Activated CD4-positive, alpha-beta T cell treated with anti-CD3 and anti-CD28 coated beads for 36 hours (primary cell): ENCODE results near the gene TP73. TPM values are rescaled to one million over a fixed set of nuclear protein-coding genes. Genes with fewer than 3 reads are reported as not detected.
A peak's percentile ranks its signal among the peaks of the same experiment; 100 is the strongest.
"Not testable (repeated sequence)": the region's sequence is repeated elsewhere in the genome, so short reads cannot be mapped to it uniquely, and the experiment has no call there.

Source experiments
- ATAC-seq: fragments of 200-7000 bp; cut with Tn5 transposase; one replicate; pipeline ENCODE4 v1.10.0; 2021; ENCODE audit warnings: mild to moderate bottlenecking, moderate library complexity
- CTCF ChIA-PET: fragments of 350-600 bp; sonication (Branson Sonifier 250); formaldehyde crosslinking; loops from one replicate; lab custom pipeline; 2021; ENCODE audit warnings: antibody characterized with exemption; lab: Charles Lee
- POLR2A ChIA-PET: fragments of 350-600 bp; sonication (Branson Sonifier 250); formaldehyde crosslinking; loops from one replicate; lab custom pipeline; 2021; ENCODE audit warnings: antibody characterized with exemption, inconsistent platforms; lab: Charles Lee
- DNase-seq: peaks from one replicate; pipeline ENCODE4 v3.0.0-alpha.2; 2020
- H3K27ac Mint-ChIP-seq: one replicate; pipeline ENCODE4 v1.8.0; 2021; ENCODE audit warnings: mixed read lengths
- H3K27me3 Mint-ChIP-seq: one replicate; pipeline ENCODE4 v1.8.0; 2021; ENCODE audit warnings: mixed read lengths
- H3K36me3 Mint-ChIP-seq: one replicate; pipeline ENCODE4 v1.8.0; 2021; ENCODE audit warnings: low read depth, mixed read lengths
- H3K4me1 Mint-ChIP-seq: one replicate; pipeline ENCODE4 v1.8.0; 2021; ENCODE audit warnings: mixed read lengths
- H3K4me3 Mint-ChIP-seq: one replicate; pipeline ENCODE4 v1.8.0; 2021; ENCODE audit warnings: mild to moderate bottlenecking, moderate library complexity, mixed read lengths
- H3K9me3 Mint-ChIP-seq: one replicate; pipeline ENCODE4 v1.8.0; 2021; ENCODE audit warnings: low read depth, mixed read lengths
- intact Hi-C, 2 experiments: fragments of 100-400 bp; cut with DNase I in 1 of 2; cut with micrococcal nuclease in 1 of 2; formaldehyde crosslinking; loops; one replicate each; pipeline versions ENCODE4 v1.14.2 to v1.15.1; 2022 to 2024; cut with DNase I, micrococcal nuclease
- total RNA-seq, 2 experiments: library from RNA; stranded (reverse); gene quantifications; one replicate each; pipeline ENCODE4 v1.2.3, GENCODE V29; 2021

TP73 gene
- total RNA-seq, 2 experiments from 2014 or later, result 0.32 to 0.40 TPM

GRCh38 chr1:3620708-3621107, 31.6 kb upstream of the TP73 start:
- CTCF ChIA-PET, result interaction anchor here (1.0 to 3.6 kb wide), 7 partner anchors 16 to 167 kb away, joined by 3 to 32 read pairs (median 5); partner anchors contain the start of genes ARHGEF16 and WRAP73
- POLR2A ChIA-PET, result no interaction called here
- Mint-ChIP-seq H3K36me3 (no peaks in the 10 kb centered on the region), H3K9me3 (no peaks in the 10 kb centered on the region), H3K4me1 (peaks cover 33% of the 10 kb centered on the region), H3K27ac (no peak overlapping the region), H3K4me3 (no peak overlapping the region), H3K27me3 (no peaks in the 10 kb centered on the region)
- intact Hi-C loops, result loop anchor here in 1 of 2 experiments (1.0 to 10.0 kb wide), 2 partner anchors 104 to 1096 kb away; partner anchors contain the start of gene PANK4
- DNase-seq, result no peak
- no peak for ATAC-seq

- POLR2A ChIA-PET, result not testable (repeated sequence)
- H3K4me1 Mint-ChIP-seq, result peaks cover 36% of the 10 kb centered on the region
- CTCF ChIA-PET, result interaction anchor here (0.9 to 3.6 kb wide), 7 partner anchors 46 to 168 kb away, joined by 3 to 32 read pairs (median 3); partner anchors contain the start of gene ARHGEF16
Measured at GRCh38 chr1:3621151-3621671, 31.1 kb upstream of the TP73 start.

GRCh38 chr1:3622102-3622501, 30.2 kb upstream of the TP73 start:
- POLR2A ChIA-PET, H3K4me3 Mint-ChIP-seq, H3K27ac Mint-ChIP-seq, ATAC-seq, H3K27me3 Mint-ChIP-seq, H3K36me3 Mint-ChIP-seq, H3K9me3 Mint-ChIP-seq, DNase-seq: not testable (repeated sequence)
- CTCF ChIA-PET, result interaction anchor here (1.1 to 2.1 kb wide), 5 partner anchors 26 to 104 kb away, joined by 3 to 5 read pairs (median 3); no protein-coding TSS in a partner anchor
- H3K4me1 Mint-ChIP-seq, result peaks cover 36% of the 10 kb centered on the region
- intact Hi-C loops, result loop anchor here in 1 of 2 experiments (10.0 kb wide), 1 partner anchor 1097 kb away; the partner anchor contains the start of gene PANK4

More at GRCh38 chr1:3621151-3621671, 31.1 kb upstream of the TP73 start:
- H3K27ac Mint-ChIP-seq, ATAC-seq, H3K27me3 Mint-ChIP-seq, H3K36me3 Mint-ChIP-seq, H3K4me3 Mint-ChIP-seq, H3K9me3 Mint-ChIP-seq: not testable (repeated sequence)
- peak; percentile 34 for DNase-seq
- intact Hi-C loops, result loop anchor here in 1 of 2 experiments (10.0 kb wide), 1 partner anchor 1096 kb away; the partner anchor contains the start of gene PANK4

- H3K4me3 Mint-ChIP-seq, result peak overlapping the region; percentile 89
- H3K4me1 Mint-ChIP-seq, result peaks cover 36% of the 10 kb centered on the region
- POLR2A ChIA-PET, result no interaction called here
- H3K36me3 Mint-ChIP-seq, result no peaks in the 10 kb centered on the region
- H3K27me3 Mint-ChIP-seq, result no peaks in the 10 kb centered on the region
- H3K9me3 Mint-ChIP-seq, result no peaks in the 10 kb centered on the region
- CTCF ChIA-PET, result interaction anchor here (0.6 to 2.1 kb wide), 7 partner anchors 25 to 170 kb away, joined by 3 to 6 read pairs (median 3); no protein-coding TSS in a partner anchor
- H3K27ac Mint-ChIP-seq, result no peak overlapping the region
- DNase-seq (no peak), ATAC-seq (no peak)
- intact Hi-C loops, result loop anchor here (1.0 to 10.0 kb wide), 10 partner anchors 12 to 1099 kb away; partner anchors contain the start of genes WRAP73 (in 2 of the 2), C1orf174 (in 1 of the 2), CEP104 (in 1 of the 2) and DFFB (in 1 of the 2)
Measured at GRCh38 chr1:3623441-3624199, 28.7 kb upstream of the TP73 start.

- ChIA-PET CTCF (interaction anchor here (0.8 to 2.1 kb wide), 2 partner anchors 24 to 132 kb away, joined by 3 to 10 read pairs; no protein-coding TSS in a partner anchor), POLR2A (no interaction called here)
- H3K27me3 Mint-ChIP-seq, result no peaks in the 10 kb centered on the region
- DNase-seq (peak; percentile 99), ATAC-seq (peak; percentile 98)
- peak within 1 kb of the TSS; percentile 89 for H3K4me3 Mint-ChIP-seq
- H3K4me1 Mint-ChIP-seq, result peaks cover 31% of the 10 kb centered on the region
- H3K36me3 Mint-ChIP-seq, result no peaks in the 10 kb centered on the region
- intact Hi-C loops, result loop anchor here (1.0 to 10.0 kb wide), 10 partner anchors 13 to 1100 kb away; partner anchors contain the start of genes WRAP73 (in 2 of the 2), C1orf174 (in 1 of the 2), CEP104 (in 1 of the 2) and DFFB (in 1 of the 2)
- no peaks in the 10 kb centered on the region for H3K9me3 Mint-ChIP-seq
- peak within 1 kb of the TSS; percentile 69 for H3K27ac Mint-ChIP-seq
Measured at GRCh38 chr1:3624200-3625136, 27.8 kb upstream of the TP73 start, which contains the start of gene TPRG1L. TPRG1L (plus strand) TSS chr1:3625015; CDS start chr1:3625073, 58 bp downstream.

GRCh38 chr1:3625151-3625907, 27.0 kb upstream of the TP73 start:
- ChIA-PET CTCF (interaction anchor here (1.4 to 2.1 kb wide), 2 partner anchors 23 to 172 kb away, joined by 3 to 10 read pairs; no protein-coding TSS in a partner anchor), POLR2A (no interaction called here)
- no peaks in the 10 kb centered on the region for H3K9me3 Mint-ChIP-seq
- H3K36me3 Mint-ChIP-seq, result no peaks in the 10 kb centered on the region
- no peak overlapping the region for H3K27ac Mint-ChIP-seq
- intact Hi-C loops, result loop anchor here in 1 of 2 experiments (10.0 kb wide), 1 partner anchor 1101 kb away; the partner anchor contains the start of gene PANK4
- no peaks in the 10 kb centered on the region for H3K27me3 Mint-ChIP-seq
- peak overlapping the region; percentile 89 for H3K4me3 Mint-ChIP-seq
- H3K4me1 Mint-ChIP-seq, result peaks cover 27% of the 10 kb centered on the region
- ATAC-seq, result peak; percentile 10
- peak; percentile 46 for DNase-seq

- Mint-ChIP-seq H3K36me3 (no peaks in the 10 kb centered on the region), H3K4me1 (peaks cover 23% of the 10 kb centered on the region), H3K27ac (peak overlapping the region; percentile 4), H3K4me3 (peak overlapping the region; percentile 89), H3K27me3 (no peaks in the 10 kb centered on the region), H3K9me3 (no peaks in the 10 kb centered on the region)
- ChIA-PET CTCF (interaction anchor here (0.6 to 2.1 kb wide), 5 partner anchors 22 to 180 kb away, joined by 3 to 10 read pairs (median 3); no protein-coding TSS in a partner anchor), POLR2A (no interaction called here)
- DNase-seq (no peak), ATAC-seq (no peak)
- intact Hi-C loops, result loop anchor here in 1 of 2 experiments (10.0 kb wide), 1 partner anchor 1101 kb away; the partner anchor contains the start of gene PANK4
Measured at GRCh38 chr1:3626025-3626424, 26.3 kb upstream of the TP73 start.

- ATAC-seq, result no peak
Measured at GRCh38 chr1:3627515-3628253, 24.6 kb upstream of the TP73 start.

GRCh38 chr1:3628445-3628844, 23.9 kb upstream of the TP73 start:
- ChIA-PET POLR2A (no interaction called here), CTCF (interaction anchor here (0.6 to 3.8 kb wide), 4 partner anchors 9 to 141 kb away, joined by 3 to 22 read pairs (median 3); no protein-coding TSS in a partner anchor)
- Mint-ChIP-seq H3K9me3 (no peaks in the 10 kb centered on the region), H3K4me3 (no peak overlapping the region), H3K4me1 (peaks cover 13% of the 10 kb centered on the region), H3K27ac (no peak overlapping the region), H3K27me3 (no peaks in the 10 kb centered on the region), H3K36me3 (no peaks in the 10 kb centered on the region)
- intact Hi-C loops, result loop anchor here in 1 of 2 experiments (10.0 kb wide), 1 partner anchor 1104 kb away; the partner anchor contains the start of gene PANK4
- ATAC-seq, result no peak
- no peak for DNase-seq

More at GRCh38 chr1:3627515-3628253, 24.6 kb upstream of the TP73 start:
- Mint-ChIP-seq H3K4me1 (peaks cover 21% of the 10 kb centered on the region), H3K36me3 (no peaks in the 10 kb centered on the region), H3K4me3 (no peak overlapping the region), H3K27ac (no peak overlapping the region), H3K27me3 (no peaks in the 10 kb centered on the region), H3K9me3 (no peaks in the 10 kb centered on the region)
- intact Hi-C loops, result loop anchor here in 1 of 2 experiments (10.0 kb wide), 1 partner anchor 1103 kb away; the partner anchor contains the start of gene PANK4
- ChIA-PET CTCF (interaction anchor here (0.6 to 3.8 kb wide), 3 partner anchors 8 to 48 kb away, joined by 3 to 22 read pairs (median 3); no protein-coding TSS in a partner anchor), POLR2A (no interaction called here)
- no peak for DNase-seq
